ENCODE measurements around the gene ARHGAP6. TPM values are rescaled to one million over a fixed set of nuclear protein-coding genes. Genes with fewer than 3 reads are reported as not detected.

ARHGAP6 gene
- total and polyA plus RNA-seq, 2 of the 13 experiments (the other 11 are each of a cell fraction or from before 2014, with no cell fraction given) = 0.11 TPM; not detected in 1

GRCh38 chrX:11640089-11640488, 25.6 kb downstream of the ARHGAP6 start:
- no peaks in the 10 kb centered on the region for H3K79me2 ChIP-seq (ENCODE audit: insufficient read depth, low read length)
- no peaks in the 10 kb centered on the region for H3K36me3 ChIP-seq (replicated peaks in 1 of 2; ENCODE audit: control insufficient read depth in 1 of 2, insufficient read depth in 2 of 2, low read length in 2 of 2)
- 18% methylated on average over 4 of the region's 4 CpGs for WGBS (ENCODE audit: low lambda C conversion rate)
- ChIA-PET CTCF (ENCODE audit: low intra/inter-chr PET ratio, low total read pairs) (no interaction called here), POLR2A (no interaction called here)
- no peak overlapping the region for H2AFZ ChIP-seq (ENCODE audit: low read length)
- no peaks in the 10 kb centered on the region for H4K20me1 ChIP-seq (ENCODE audit: insufficient read depth, low read length)
- ATAC-seq (no peak), FAIRE-seq (no peak), DNase-seq (ENCODE audit: low spot score) (no peak)
- no peak overlapping the region for H3K4me2 ChIP-seq (ENCODE audit: low read depth, low read length)
- no TSS peak for BruUV-seq (replicated peaks)
- TF ChIP-seq ZBTB44 (CRISPR knock-in tag; IDR thresholded peaks at IDR 0.05) (no peak), HNF1B (CRISPR knock-in tag; IDR thresholded peaks at IDR 0.05) (no peak), ZBTB38 (CRISPR knock-in tag; IDR thresholded peaks at IDR 0.05) (no peak), ZNF512B (CRISPR knock-in tag; IDR thresholded peaks at IDR 0.05; ENCODE audit: borderline replicate concordance) (no peak), ERF (CRISPR knock-in tag; IDR thresholded peaks at IDR 0.05) (no peak), CHD2 (IDR thresholded peaks at IDR 0.05; ENCODE audit: low read depth, low read length) (no peak), ZNF691 (CRISPR knock-in tag; IDR thresholded peaks at IDR 0.05; ENCODE audit: borderline replicate concordance, low read depth) (no peak)
- no peaks in the 10 kb centered on the region for H3K4me1 ChIP-seq (ENCODE audit: insufficient read depth, low read length)
- in situ Hi-C loops (cut with HindIII; ENCODE audit: extremely low pct_ligation_motif_present, low pct_unique_long_range_greater_than_20kb) (no loop called here), intact Hi-C loops (cut with micrococcal nuclease; ENCODE audit: unreplicated experiment) (no loop called here)
- H3K27ac ChIP-seq (ENCODE audit: extremely low read length, insufficient read depth, low read length) = no peak overlapping the region
- no peak overlapping the region for H3K9ac ChIP-seq (ENCODE audit: insufficient read depth, low read depth, low read length)
- no peaks in the 10 kb centered on the region for H3K9me3 ChIP-seq (ENCODE audit: low read length)
- H3K27me3 ChIP-seq (ENCODE audit: control insufficient read depth in 1 of 2, insufficient read depth in 2 of 2, low read length in 2 of 2) = no peaks in the 10 kb centered on the region
- H3K4me3 ChIP-seq (replicated peaks in 1 of 3; ENCODE audit: insufficient read depth in 1 of 3, low read depth in 2 of 3, low read length in 3 of 3) = no peak overlapping the region

Data from HepG2 (cell line).